AG10803 (cell line): ENCODE data around the gene SP6.

Experiments used
- DNase-seq: peaks from one replicate; pipeline ENCODE4 v3.0.0; 2010; ENCODE audit warnings: low read depth
- H3K4me3 ChIP-seq: 2 replicates; pipeline ENCODE4 v1.5.1; 2011; ENCODE audit warnings: mild to moderate bottlenecking, low read length, control low read depth
- CTCF ChIP-seq: conservative IDR thresholded peaks from 2 replicates; pipeline ENCODE4 v1.5.1; 2011; ENCODE audit warnings: mild to moderate bottlenecking, low read length, control low read depth, inconsistent platforms

SP6 gene

GRCh38 chr17:47878203-47879027 is 27.5 kb upstream of the SP6 start:
- no peak overlapping the region for H3K4me3 ChIP-seq
- no peak for DNase-seq
- TF ChIP-seq CTCF = no peak

GRCh38 chr17:47877368-47878034 is 26.5 kb upstream of the SP6 start:
- no peak overlapping the region for H3K4me3 ChIP-seq

GRCh38 chr17:47875011-47875985 is 24.3 kb upstream of the SP6 start:
- TF ChIP-seq CTCF = no peak
- DNase-seq = no peak
- H3K4me3 ChIP-seq = no peak overlapping the region

More at GRCh38 chr17:47877368-47878034, 26.5 kb upstream of the SP6 start:
- DNase-seq = no peak
- TF ChIP-seq CTCF = no peak

- H3K4me3 ChIP-seq = no peak overlapping the region
- no peak for DNase-seq
- no peak for TF ChIP-seq CTCF
Observed at GRCh38 chr17:47873200-47874090, 22.5 kb upstream of the SP6 start.

GRCh38 chr17:47872651-47873161 is 21.7 kb upstream of the SP6 start:
- TF ChIP-seq CTCF = no peak
- DNase-seq = no peak
- H3K4me3 ChIP-seq = no peak overlapping the region
